HL-60 (cell line): ENCODE measurements around the gene STON2.

ENCODE experiments used
- DNase-seq, 2 experiments: peaks; one replicate each; pipeline ENCODE4 v3.0.0-alpha.2; 2010 to 2020; ENCODE audit warnings: low read depth in 1 of 2, low spot score in 1 of 2
- H3K27ac ChIP-seq: fragments of 250-450 bp; sonication (Bioruptor Pico); replicated peaks from 2 replicates; pipeline ENCODE4 v1.5.1; 2020; ENCODE audit warnings: mild to moderate bottlenecking, moderate library complexity
- H3K27me3 ChIP-seq: fragments of 250-450 bp; sonication (Bioruptor Pico); 2 replicates; pipeline ENCODE4 v1.5.1; 2021; ENCODE audit warnings: mild to moderate bottlenecking, moderate library complexity; ENCODE audit not compliant: insufficient read depth, poor library complexity, severe bottlenecking
- H3K4me3 ChIP-seq: replicated peaks from 2 replicates; pipeline ENCODE4 v1.5.1; 2011; ENCODE audit warnings: mild to moderate bottlenecking, control low read depth, low read length; ENCODE audit not compliant: insufficient read depth
- GABPA ChIP-seq: IDR thresholded peaks from 2 replicates; pipeline ENCODE4 v1.6.1; 2012; ENCODE audit warnings: low read depth
- POLR2AphosphoS5 ChIP-seq: IDR thresholded peaks from 2 replicates; pipeline ENCODE4 v1.6.1; 2012; ENCODE audit warnings: low read depth
- SPI1 ChIP-seq: IDR thresholded peaks from 2 replicates; pipeline ENCODE4 v1.6.1; 2012; ENCODE audit warnings: low read depth, mild to moderate bottlenecking, borderline replicate concordance
- TF ChIP-seq, protein P1 (sequence below): IDR thresholded peaks from 2 replicates; pipeline ENCODE4 v1.6.1; 2012; ENCODE audit warnings: low read depth; ENCODE audit not compliant: insufficient replicate concordance
- TF ChIP-seq, protein P2 (sequence below): IDR thresholded peaks from one replicate; pipeline ENCODE4 v1.5.1; 2011; ENCODE audit warnings: low read length, control low read depth, inconsistent platforms; ENCODE audit not compliant: insufficient read depth

The STON2 gene

DNA sequence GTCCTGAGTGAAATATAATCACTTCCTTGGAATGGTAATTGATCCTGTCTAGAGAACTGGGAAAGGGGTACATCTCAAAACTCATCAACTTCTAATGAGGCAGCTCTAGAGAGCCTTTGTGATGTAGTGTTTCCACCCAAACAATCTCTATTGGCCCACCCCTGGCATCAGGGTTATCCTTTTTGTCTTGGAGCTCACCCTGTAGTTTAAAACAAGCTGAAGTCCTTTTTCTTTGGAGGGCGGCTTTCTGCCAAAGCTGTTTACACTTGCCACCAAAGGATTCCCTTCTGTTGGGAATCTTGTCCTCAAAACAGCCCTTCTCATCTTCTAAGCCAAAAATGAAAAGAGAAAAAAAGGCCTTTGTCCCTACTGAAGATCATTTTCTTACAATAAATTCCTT, 118.8 kb downstream of the STON2 start:
- DNase-seq, result no peak

DNA sequence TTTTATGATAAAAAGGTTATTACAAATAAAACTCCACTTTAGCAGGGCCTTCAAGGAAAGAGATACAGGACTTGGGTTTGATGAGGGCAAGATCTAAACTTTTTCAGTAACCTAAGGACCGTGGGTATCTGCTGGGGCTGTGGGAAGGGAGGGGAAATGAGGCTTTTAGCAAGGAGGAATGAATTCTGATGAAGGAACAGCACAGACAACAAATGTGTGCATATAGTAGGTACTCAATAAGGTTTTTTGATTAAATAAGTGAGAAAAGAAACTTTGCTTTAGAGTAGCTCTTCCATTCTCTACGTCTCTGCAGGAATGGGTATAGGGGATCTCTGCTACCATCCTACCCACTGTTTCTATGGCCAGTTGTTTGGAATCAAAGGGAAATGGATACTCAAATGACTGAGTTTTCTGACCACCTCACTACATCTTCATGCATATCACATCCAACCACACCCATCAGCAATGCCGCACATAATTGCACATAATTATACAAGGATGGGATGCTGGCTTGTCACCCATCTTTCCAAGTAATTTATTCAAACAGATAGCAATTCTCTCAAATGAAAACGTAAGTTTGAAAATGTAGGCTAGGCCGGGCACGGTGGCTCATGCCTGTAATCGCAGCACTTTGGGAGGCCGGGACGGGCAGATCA, 119.9 kb downstream of the STON2 start:
- Histone ChIP-seq H3K27me3 (no peaks in the 10 kb centered on the region), H3K4me3 (no peak overlapping the region), H3K27ac (no peak overlapping the region)
- no peak for DNase-seq
- TF ChIP-seq, protein P1, sequence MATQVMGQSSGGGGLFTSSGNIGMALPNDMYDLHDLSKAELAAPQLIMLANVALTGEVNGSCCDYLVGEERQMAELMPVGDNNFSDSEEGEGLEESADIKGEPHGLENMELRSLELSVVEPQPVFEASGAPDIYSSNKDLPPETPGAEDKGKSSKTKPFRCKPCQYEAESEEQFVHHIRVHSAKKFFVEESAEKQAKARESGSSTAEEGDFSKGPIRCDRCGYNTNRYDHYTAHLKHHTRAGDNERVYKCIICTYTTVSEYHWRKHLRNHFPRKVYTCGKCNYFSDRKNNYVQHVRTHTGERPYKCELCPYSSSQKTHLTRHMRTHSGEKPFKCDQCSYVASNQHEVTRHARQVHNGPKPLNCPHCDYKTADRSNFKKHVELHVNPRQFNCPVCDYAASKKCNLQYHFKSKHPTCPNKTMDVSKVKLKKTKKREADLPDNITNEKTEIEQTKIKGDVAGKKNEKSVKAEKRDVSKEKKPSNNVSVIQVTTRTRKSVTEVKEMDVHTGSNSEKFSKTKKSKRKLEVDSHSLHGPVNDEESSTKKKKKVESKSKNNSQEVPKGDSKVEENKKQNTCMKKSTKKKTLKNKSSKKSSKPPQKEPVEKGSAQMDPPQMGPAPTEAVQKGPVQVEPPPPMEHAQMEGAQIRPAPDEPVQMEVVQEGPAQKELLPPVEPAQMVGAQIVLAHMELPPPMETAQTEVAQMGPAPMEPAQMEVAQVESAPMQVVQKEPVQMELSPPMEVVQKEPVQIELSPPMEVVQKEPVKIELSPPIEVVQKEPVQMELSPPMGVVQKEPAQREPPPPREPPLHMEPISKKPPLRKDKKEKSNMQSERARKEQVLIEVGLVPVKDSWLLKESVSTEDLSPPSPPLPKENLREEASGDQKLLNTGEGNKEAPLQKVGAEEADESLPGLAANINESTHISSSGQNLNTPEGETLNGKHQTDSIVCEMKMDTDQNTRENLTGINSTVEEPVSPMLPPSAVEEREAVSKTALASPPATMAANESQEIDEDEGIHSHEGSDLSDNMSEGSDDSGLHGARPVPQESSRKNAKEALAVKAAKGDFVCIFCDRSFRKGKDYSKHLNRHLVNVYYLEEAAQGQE, result no peak
- TF ChIP-seq, protein P2, sequence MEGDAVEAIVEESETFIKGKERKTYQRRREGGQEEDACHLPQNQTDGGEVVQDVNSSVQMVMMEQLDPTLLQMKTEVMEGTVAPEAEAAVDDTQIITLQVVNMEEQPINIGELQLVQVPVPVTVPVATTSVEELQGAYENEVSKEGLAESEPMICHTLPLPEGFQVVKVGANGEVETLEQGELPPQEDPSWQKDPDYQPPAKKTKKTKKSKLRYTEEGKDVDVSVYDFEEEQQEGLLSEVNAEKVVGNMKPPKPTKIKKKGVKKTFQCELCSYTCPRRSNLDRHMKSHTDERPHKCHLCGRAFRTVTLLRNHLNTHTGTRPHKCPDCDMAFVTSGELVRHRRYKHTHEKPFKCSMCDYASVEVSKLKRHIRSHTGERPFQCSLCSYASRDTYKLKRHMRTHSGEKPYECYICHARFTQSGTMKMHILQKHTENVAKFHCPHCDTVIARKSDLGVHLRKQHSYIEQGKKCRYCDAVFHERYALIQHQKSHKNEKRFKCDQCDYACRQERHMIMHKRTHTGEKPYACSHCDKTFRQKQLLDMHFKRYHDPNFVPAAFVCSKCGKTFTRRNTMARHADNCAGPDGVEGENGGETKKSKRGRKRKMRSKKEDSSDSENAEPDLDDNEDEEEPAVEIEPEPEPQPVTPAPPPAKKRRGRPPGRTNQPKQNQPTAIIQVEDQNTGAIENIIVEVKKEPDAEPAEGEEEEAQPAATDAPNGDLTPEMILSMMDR, result no peak
- no peak for TF ChIP-seq GABPA
- no peak for TF ChIP-seq SPI1
- TF ChIP-seq POLR2AphosphoS5, result no peak

More for the DNA sequence above, 118.8 kb downstream of the STON2 start:
- TF ChIP-seq GABPA (no peak), POLR2AphosphoS5 (no peak), SPI1 (no peak)
- TF ChIP-seq, protein P1, result no peak
- TF ChIP-seq, protein P2, result no peak
- H3K27me3 ChIP-seq, result no peaks in the 10 kb centered on the region
- H3K27ac ChIP-seq, result no peak overlapping the region
- H3K4me3 ChIP-seq, result no peak overlapping the region

DNA sequence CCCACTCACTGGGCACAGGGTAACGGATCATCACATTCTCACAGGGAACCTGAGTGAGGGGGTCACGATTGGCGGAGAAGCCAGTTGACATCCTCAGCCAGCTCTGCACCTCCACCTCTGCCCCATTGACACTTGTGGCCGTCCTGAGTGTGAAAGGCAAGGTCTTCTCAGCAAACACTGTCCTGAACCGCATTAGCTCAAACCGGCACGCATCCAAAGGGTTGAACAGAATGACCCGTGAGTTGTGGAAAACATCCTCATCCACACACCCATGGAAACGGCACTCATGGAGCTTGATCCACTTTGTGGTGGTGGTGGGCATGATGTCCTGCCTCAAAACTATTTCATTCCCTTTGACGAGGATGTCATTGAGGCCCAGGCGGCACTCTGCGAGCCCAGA, 123.0 kb downstream of the STON2 start:
- Histone ChIP-seq H3K4me3 (no peak overlapping the region), H3K27ac (no peak overlapping the region), H3K27me3 (no peaks in the 10 kb centered on the region)
- DNase-seq, result no peak
- TF ChIP-seq SPI1, result no peak
- TF ChIP-seq, protein P1, result no peak
- no peak for TF ChIP-seq GABPA
- TF ChIP-seq, protein P2, result no peak
- no peak for TF ChIP-seq POLR2AphosphoS5
